ENCODE results near the gene CXCR6. TPM values are rescaled to one million over a fixed set of nuclear protein-coding genes. Genes with fewer than 3 reads are reported as not detected.

Gene CXCR6
- total RNA-seq: 0.19 TPM
- long read RNA-seq: 0 reads

GRCh38 chr3:45943207-45943846 lies at the start of gene CXCR6:
CXCR6 (plus strand) TSS chr3:45943464; CDS start chr3:45946482, 3,018 bp downstream.
- intact Hi-C loops (cut with DNase I): loop anchor here (5.0 kb wide), 1 partner anchor 44 kb away; no protein-coding TSS in a partner anchor

GRCh38 chr3:45894015-45894414 lies 49.2 kb upstream of the CXCR6 start:
- DNase-seq (ENCODE audit: missing footprints) (no peak), ATAC-seq (no peak)
- intact Hi-C loops (cut with DNase I): no loop called here

More at GRCh38 chr3:45943207-45943846, at the start of gene CXCR6:
- ATAC-seq (no peak), DNase-seq (ENCODE audit: missing footprints) (no peak)

DNA sequence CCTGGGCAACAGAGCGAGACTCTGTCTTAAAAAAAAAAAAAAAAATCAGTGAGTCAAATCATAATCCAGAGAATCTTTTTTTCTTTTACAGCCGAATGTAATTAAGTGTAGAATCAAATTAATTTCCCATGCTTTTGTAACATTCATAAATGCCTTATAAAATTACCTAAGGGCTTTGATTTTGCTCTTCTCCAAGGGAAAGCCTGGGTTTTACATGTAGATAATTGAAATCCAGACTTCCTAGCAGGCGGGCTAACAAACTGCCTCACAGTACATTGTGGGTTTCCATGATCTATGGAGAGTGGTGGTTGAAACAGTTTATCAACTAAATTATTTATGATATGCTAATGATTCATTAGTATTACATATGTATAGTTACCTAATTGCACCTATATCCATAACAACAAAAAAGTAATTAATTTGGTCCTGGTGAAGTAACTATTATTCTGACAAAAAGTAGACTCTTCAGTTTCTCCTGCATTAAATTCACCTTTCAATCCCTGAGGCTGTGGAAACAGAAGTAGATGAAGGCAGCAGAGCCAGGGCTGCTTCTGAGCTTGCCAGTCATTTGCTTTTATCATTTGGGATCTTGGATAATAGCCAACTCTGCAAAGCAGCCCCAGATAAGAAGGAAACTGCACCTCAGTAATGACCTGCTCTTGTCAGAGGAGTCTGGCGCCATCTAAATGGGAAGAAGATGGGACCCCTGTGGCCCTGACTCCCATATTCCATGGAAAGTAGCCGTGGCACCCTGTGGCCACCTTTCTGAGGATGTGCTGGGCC lies 47.4 kb upstream of the CXCR6 start:
- ATAC-seq (no peak), DNase-seq (ENCODE audit: missing footprints) (no peak)
- intact Hi-C loops (cut with DNase I): no loop called here

DNA sequence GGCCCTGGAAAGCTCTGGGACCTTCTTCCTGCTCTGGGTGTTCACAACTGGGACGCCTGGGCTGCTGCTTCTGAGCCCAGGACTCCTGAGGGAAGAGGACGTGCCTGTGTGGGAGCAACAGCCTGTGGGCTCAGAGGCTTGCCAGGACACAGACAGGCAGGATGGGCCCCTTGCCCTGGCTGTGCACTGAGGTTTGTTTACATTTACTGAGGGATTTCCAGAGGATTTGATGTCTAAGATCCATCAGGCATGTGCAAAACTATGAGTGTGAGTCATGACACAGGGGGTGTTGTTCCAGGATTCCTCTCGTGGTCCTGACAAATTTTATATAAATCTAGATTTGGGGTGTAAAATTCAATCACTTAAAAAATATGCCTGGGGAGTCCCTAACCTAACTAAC lies 46.3 kb upstream of the CXCR6 start:
- intact Hi-C loops (cut with DNase I): no loop called here

GRCh38 chr3:45904931-45905330 lies 38.3 kb upstream of the CXCR6 start:
- DNase-seq (ENCODE audit: missing footprints) (no peak), ATAC-seq (no peak)
- intact Hi-C loops (cut with DNase I): no loop called here

More for the DNA sequence above, 46.3 kb upstream of the CXCR6 start:
- DNase-seq (ENCODE audit: missing footprints): no peak
- no peak for ATAC-seq

DNA sequence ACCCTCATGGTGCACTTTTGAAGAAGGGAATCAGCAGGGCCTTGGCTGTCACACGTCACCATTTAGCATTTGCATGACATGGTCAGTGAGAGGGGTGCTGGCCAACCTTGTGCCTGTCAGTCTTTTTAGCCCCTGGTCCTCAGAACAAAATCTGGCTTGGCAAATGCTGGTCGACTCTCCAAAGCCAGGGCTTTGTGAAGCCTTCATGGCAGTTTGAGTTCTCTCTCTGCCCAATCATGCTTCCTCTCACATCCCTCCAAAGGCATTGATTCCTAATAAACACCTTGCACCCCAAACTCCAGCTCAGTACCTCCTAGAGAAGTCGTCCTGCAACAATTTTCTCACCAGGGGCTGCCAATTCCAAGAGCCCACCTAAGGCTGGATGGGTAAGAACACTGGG lies 37.5 kb upstream of the CXCR6 start:
- ATAC-seq (no peak), DNase-seq (ENCODE audit: missing footprints) (no peak)
- intact Hi-C loops (cut with DNase I): no loop called here

- peak; percentile 35 for ATAC-seq
- intact Hi-C loops (cut with DNase I): no loop called here
- DNase-seq (ENCODE audit: missing footprints): no peak
Observed at GRCh38 chr3:45906681-45907407, 36.4 kb upstream of the CXCR6 start.

DNA sequence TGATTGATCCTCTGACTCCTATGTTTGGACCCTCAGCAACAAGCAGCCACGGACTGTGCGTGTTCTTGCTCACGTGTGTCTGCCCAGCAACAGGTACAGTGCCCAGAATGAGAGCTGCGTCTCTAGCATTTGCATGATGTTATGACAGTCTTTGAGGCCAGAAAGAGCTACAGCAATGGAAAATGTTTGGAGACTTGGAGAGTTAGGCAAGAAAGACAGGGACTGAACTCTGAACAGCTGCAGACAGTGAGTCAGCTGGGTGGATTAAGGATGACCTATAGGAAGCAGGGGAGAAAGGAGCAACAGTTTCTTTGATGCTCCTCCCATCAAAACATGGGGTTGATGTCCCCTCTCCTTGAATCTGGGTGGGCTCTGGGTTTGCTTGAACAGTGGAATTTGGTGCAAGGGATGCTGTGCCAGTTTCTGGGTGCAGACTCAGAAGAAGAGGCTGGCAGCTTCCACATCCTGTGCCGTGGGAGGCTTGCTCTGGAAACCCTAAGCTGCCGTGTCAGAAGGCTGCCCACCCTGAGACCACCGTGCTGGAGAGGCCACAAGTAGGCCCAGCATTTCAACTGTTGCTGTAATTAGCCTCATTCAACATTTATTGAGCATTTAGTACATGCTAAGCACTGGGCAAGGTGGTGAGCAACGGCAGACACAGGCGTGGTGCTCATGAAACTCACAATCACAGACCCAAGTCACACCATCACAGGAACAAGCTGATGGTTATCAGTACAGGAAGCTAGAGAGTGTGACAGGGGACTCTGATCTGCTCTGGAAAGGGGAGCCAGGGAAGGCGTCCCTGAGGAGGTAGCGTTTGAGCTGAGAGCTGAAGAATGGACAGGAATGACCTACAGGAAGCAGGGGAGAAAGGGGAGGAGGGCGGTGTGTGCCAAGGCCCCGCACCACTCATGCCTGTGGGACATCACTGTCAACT lies 35.2 kb upstream of the CXCR6 start:
- DNase-seq (ENCODE audit: missing footprints) (no peak), ATAC-seq (no peak)
- intact Hi-C loops (cut with DNase I): no loop called here

DNA sequence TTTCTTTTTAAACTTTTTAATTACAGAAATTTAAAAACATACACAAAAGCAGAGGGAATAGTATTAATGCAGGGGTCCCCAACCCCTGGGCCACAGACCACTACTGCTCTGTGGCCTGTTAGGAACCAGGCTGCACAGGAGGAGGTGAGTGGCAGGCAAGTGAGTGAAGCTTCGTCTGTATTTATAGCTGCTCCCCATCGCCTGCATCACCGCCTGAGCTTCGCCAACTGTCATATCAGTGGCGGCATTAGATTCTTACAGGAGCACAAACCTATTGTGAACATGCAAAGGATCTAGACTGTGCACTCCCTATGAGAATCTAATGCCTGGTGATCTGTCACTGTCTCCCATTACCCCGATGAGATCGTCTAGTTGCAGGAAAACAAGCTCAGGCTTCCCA lies 34.5 kb upstream of the CXCR6 start:
- DNase-seq (ENCODE audit: missing footprints) (no peak), ATAC-seq (no peak)
- intact Hi-C loops (cut with DNase I): no loop called here

GRCh38 chr3:45909542-45909941 lies 33.7 kb upstream of the CXCR6 start:
- DNase-seq (ENCODE audit: missing footprints) (no peak), ATAC-seq (no peak)
- intact Hi-C loops (cut with DNase I): no loop called here

GRCh38 chr3:45910892-45911291 lies 32.4 kb upstream of the CXCR6 start:
- ATAC-seq (peak; percentile 40), DNase-seq (ENCODE audit: missing footprints) (no peak)
- intact Hi-C loops (cut with DNase I): no loop called here

GRCh38 chr3:45911511-45912226 lies 31.6 kb upstream of the CXCR6 start:
- ATAC-seq (no peak), DNase-seq (ENCODE audit: missing footprints) (no peak)
- intact Hi-C loops (cut with DNase I): no loop called here

DNA sequence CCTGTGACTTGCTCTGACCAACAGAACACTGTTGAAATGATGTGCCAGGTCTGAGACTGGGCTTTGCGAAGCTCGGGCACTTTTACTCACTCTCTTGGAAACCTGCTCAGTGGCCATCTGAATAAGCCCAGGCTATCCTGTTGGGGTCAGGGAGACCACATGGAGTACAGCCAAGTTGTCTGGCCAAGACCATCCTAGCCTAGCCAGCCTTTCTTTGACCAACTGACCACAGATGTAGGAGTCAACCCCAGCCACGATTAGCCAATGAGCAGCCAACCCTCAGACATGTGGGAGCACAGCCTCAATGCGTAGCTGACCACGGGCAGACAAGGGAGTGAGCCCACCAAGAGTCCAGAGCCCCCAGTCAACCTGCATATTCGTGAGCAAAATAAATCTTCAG lies 30.8 kb upstream of the CXCR6 start:
- no peak for DNase-seq (ENCODE audit: missing footprints)
- no peak for ATAC-seq
- intact Hi-C loops (cut with DNase I): no loop called here

DNA sequence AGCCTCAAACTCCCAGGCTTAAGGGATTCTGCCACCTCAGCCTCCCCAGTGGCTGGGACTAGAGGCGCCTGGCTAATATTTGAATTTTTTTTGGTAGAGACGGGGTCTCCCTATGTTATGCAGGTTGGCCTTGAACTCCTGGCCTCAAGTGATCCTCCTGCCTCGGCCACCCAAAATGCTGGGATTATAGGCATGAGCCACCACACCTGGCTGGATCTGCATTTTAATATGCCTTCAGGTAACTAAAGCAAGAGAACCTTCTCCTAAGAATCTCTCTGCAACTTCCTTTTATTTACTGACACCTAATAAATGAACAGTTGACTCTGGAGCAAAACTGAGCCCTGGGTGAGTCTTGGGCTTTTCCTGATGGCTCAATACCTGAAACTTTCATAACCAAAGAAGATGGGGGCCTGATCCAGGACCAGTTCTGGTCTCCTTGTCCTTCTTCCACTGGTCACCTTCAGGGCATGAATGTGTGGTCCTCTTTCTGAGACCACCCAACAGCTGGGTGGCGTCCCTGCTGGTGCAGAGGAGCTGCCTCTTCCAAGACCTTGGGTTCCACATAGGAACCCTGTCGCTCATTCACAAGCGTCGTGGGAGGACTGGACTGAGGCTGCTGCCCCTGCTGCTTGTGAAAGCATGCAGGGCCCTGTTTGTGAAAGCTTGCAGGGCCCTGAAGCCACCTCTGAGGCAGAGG lies 28.8 kb upstream of the CXCR6 start:
- no peak for DNase-seq (ENCODE audit: missing footprints)
- intact Hi-C loops (cut with DNase I): loop anchor here (5.0 kb wide), 1 partner anchor 152 kb away; no protein-coding TSS in a partner anchor
- ATAC-seq: no peak

GRCh38 chr3:45915059-45915439 lies 28.2 kb upstream of the CXCR6 start:
- intact Hi-C loops (cut with DNase I): loop anchor here (5.0 kb wide), 1 partner anchor 153 kb away; no protein-coding TSS in a partner anchor
- ATAC-seq: no peak
- no peak for DNase-seq (ENCODE audit: missing footprints)

GRCh38 chr3:45915518-45916231 lies 27.6 kb upstream of the CXCR6 start:
- no peak for ATAC-seq
- intact Hi-C loops (cut with DNase I): loop anchor here (5.0 kb wide), 1 partner anchor 153 kb away; no protein-coding TSS in a partner anchor
- DNase-seq (ENCODE audit: missing footprints): no peak

Measured in Right ventricle myocardium inferior (tissue), 1 donor.